GM19043 (cell line): ENCODE data around the gene PEX5L.
"Not testable (repeated sequence)": the region's sequence is repeated elsewhere in the genome, so short reads cannot be mapped to it uniquely, and the experiment has no call there.

Experiments
- ATAC-seq: cut with Tn5 transposase; IDR thresholded peaks from one replicate; pipeline ENCODE4 v1.9.1; 2021; ENCODE audit warnings: low read depth; ENCODE audit not compliant: unreplicated experiment

The PEX5L gene

GRCh38 chr3:180011927-180012326 is 24.8 kb downstream of the PEX5L start:
- ATAC-seq = no peak

- ATAC-seq = not testable (repeated sequence)
These were observed 28.4 kb downstream of the PEX5L start for GRCh38 chr3:180008318-180008717.

- no peak for ATAC-seq
These were observed 32.2 kb downstream of the PEX5L start for GRCh38 chr3:180004542-180004941.

- no peak for ATAC-seq
These were observed 34.7 kb downstream of the PEX5L start for GRCh38 chr3:180002006-180002405.

- no peak for ATAC-seq
These were observed 36.2 kb downstream of the PEX5L start for GRCh38 chr3:180000500-180000899.

GRCh38 chr3:179995406-179995805 is 41.3 kb downstream of the PEX5L start:
- ATAC-seq = no peak

- no peak for ATAC-seq
These were observed 44.9 kb downstream of the PEX5L start for GRCh38 chr3:179991883-179992282.

GRCh38 chr3:179991104-179991503 is 45.6 kb downstream of the PEX5L start:
- ATAC-seq = no peak

GRCh38 chr3:179981646-179982045 is 55.1 kb downstream of the PEX5L start:
- no peak for ATAC-seq

GRCh38 chr3:179977356-179977755 is 59.4 kb downstream of the PEX5L start:
- no peak for ATAC-seq

- peak; percentile 57 for ATAC-seq
These were observed 62.8 kb downstream of the PEX5L start for GRCh38 chr3:179973931-179974361.

GRCh38 chr3:179972881-179973423 is 63.8 kb downstream of the PEX5L start:
- no peak for ATAC-seq

- ATAC-seq = no peak
These were observed 65.5 kb downstream of the PEX5L start for GRCh38 chr3:179971280-179971679.

GRCh38 chr3:179970746-179971145 is 66.0 kb downstream of the PEX5L start:
- no peak for ATAC-seq

- ATAC-seq = no peak
These were observed 67.2 kb downstream of the PEX5L start for GRCh38 chr3:179969525-179969924.

- peak; percentile 86 for ATAC-seq
These were observed 69.1 kb downstream of the PEX5L start for GRCh38 chr3:179967622-179968021.

GRCh38 chr3:179964890-179965289 is 71.8 kb downstream of the PEX5L start:
- no peak for ATAC-seq

GRCh38 chr3:179962629-179963387 is 73.9 kb downstream of the PEX5L start:
- ATAC-seq = no peak

GRCh38 chr3:179961703-179962078 is 75.0 kb downstream of the PEX5L start:
- peak; percentile 66 for ATAC-seq

GRCh38 chr3:179961071-179961702 is 75.5 kb downstream of the PEX5L start:
- peak; percentile 9 for ATAC-seq

GRCh38 chr3:179958759-179959158 is 78.0 kb downstream of the PEX5L start:
- no peak for ATAC-seq

- no peak for ATAC-seq
These were observed 78.6 kb downstream of the PEX5L start for GRCh38 chr3:179958143-179958542.
